Measurements from ENCODE around the gene INTS1.
A peak's percentile ranks its signal among the peaks of the same experiment; 100 is the strongest.

INTS1 gene

GRCh38 chr7:1541431-1542162, 37.4 kb upstream of the INTS1 start:
- DNase-seq (ENCODE audit: low spot score), result no peak

GRCh38 chr7:1540776-1541271, 36.6 kb upstream of the INTS1 start:
- no peak for DNase-seq (ENCODE audit: low spot score)

- no peak for DNase-seq (ENCODE audit: low spot score)
Measured at GRCh38 chr7:1539882-1540775, 35.9 kb upstream of the INTS1 start.

GRCh38 chr7:1539181-1539881, 35.1 kb upstream of the INTS1 start:
- no peak for DNase-seq (ENCODE audit: low spot score)

- no peak for DNase-seq (ENCODE audit: low spot score)
Measured at GRCh38 chr7:1538544-1539180, 34.5 kb upstream of the INTS1 start.

GRCh38 chr7:1537535-1538412, 33.6 kb upstream of the INTS1 start:
- DNase-seq (ENCODE audit: low spot score), result peak; percentile 47

- DNase-seq (ENCODE audit: low spot score), result no peak
Measured at GRCh38 chr7:1536743-1537534, 32.8 kb upstream of the INTS1 start.

GRCh38 chr7:1536455-1536742, 32.2 kb upstream of the INTS1 start:
- no peak for DNase-seq (ENCODE audit: low spot score)

- no peak for DNase-seq (ENCODE audit: low spot score)
Measured at GRCh38 chr7:1535701-1536454, 31.7 kb upstream of the INTS1 start.

GRCh38 chr7:1535100-1535458, 30.9 kb upstream of the INTS1 start:
- DNase-seq (ENCODE audit: low spot score), result no peak

- DNase-seq (ENCODE audit: low spot score), result no peak
Measured at GRCh38 chr7:1534330-1535099, 30.3 kb upstream of the INTS1 start.

- no peak for DNase-seq (ENCODE audit: low spot score)
Measured at GRCh38 chr7:1533547-1534329, 29.5 kb upstream of the INTS1 start.

- DNase-seq (ENCODE audit: low spot score), result no peak
Measured at GRCh38 chr7:1533255-1533546, 29.0 kb upstream of the INTS1 start.

- no peak for DNase-seq (ENCODE audit: low spot score)
Measured at GRCh38 chr7:1532456-1533254, 28.5 kb upstream of the INTS1 start.

- DNase-seq (ENCODE audit: low spot score), result no peak
Measured at GRCh38 chr7:1531979-1532455, 27.8 kb upstream of the INTS1 start.

- peak; percentile 50 for DNase-seq (ENCODE audit: low spot score)
Measured at GRCh38 chr7:1531263-1531978, 27.2 kb upstream of the INTS1 start.

GRCh38 chr7:1530946-1531262, 26.7 kb upstream of the INTS1 start:
- no peak for DNase-seq (ENCODE audit: low spot score)

Measured in NAMALWA (cell line).